AG08396 (cell line): ENCODE measurements around the gene FBXO31.

Source experiments
- DNase-seq: peaks from one replicate; pipeline ENCODE4 v3.0.0; 2012; ENCODE audit warnings: low spot score, mixed read lengths

FBXO31 gene, protein sequence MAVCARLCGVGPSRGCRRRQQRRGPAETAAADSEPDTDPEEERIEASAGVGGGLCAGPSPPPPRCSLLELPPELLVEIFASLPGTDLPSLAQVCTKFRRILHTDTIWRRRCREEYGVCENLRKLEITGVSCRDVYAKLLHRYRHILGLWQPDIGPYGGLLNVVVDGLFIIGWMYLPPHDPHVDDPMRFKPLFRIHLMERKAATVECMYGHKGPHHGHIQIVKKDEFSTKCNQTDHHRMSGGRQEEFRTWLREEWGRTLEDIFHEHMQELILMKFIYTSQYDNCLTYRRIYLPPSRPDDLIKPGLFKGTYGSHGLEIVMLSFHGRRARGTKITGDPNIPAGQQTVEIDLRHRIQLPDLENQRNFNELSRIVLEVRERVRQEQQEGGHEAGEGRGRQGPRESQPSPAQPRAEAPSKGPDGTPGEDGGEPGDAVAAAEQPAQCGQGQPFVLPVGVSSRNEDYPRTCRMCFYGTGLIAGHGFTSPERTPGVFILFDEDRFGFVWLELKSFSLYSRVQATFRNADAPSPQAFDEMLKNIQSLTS

DNA sequence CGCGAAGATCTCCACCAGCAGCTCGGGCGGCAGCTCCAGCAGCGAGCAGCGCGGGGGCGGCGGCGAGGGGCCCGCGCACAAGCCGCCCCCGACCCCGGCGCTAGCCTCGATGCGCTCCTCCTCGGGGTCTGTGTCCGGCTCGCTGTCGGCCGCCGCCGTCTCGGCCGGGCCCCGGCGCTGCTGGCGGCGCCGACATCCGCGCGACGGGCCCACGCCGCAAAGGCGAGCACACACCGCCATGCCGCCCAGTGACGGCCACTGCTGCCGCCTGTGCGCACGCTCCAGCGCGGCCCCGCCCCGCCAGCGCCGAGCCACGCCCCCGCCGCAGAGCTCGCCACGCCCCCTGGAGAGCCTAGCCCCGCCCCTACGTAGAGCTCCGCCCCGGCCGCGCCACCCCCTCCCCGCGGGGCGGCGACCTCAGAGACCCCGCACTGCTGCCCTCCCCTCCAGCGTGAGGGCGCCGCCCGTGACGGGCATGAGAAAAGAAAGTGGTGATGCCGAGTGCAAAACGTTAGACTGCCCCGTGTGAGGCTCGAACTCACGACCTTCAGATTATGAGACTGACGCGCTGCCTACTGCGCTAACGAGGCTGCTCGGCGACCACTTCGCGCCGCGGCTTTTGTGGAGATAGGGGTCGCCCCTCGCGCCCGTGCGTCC, at the start of gene FBXO31:
FBXO31 (minus strand) TSS at position 272 of the 657 bp plus-strand sequence; CDS start at position 240, 32 bp downstream.
- peak; percentile 93 for DNase-seq

DNA sequence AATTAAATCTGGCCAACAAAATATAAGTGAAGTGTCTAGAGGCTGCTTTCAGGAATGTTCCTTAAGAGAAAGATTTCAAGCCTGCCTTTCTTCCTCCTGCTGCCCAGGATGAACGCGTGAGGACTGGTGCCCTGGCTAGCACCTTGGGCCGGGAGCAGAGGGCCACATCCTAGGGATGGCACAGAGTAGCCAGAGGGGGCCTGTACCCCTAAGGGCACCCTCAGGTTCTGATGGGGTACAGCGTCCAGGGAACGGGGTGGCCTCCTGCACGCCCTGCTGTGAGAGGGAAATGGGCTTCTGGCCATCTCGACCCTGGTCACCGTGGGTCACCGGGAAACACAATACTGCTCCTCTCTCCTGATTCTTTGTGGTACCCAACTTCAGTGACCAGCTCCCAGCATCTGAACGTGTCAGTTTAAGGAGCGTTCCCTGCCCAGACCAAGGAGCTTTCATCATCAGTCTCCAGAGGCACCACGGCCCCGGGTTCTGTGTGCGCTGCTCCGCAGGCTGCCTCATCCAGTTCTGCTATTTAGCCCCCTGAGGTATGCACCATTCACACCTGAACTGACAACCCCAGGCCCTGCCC, 48.8 kb upstream of the FBXO31 start:
- DNase-seq, result no peak

DNA sequence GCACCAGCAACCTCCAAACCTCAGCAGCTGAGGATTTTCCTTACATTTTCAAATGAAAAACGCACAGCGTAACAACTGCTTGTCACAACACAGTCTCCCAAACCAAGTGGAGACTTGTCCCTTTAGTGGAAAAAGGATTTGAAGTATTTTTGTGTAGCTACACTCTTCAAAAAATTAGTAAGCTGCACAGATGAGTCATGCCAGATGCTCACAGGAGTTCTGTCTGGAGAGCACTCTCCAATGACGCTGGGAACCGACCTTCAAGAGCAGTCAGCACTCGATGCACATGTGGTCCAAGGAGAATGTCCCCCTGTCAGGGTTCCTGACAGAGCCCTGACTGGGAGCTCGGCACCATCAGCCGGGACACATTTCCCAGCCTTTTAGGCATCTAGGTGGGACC, 48.4 kb upstream of the FBXO31 start:
- DNase-seq, result peak; percentile 77

DNA sequence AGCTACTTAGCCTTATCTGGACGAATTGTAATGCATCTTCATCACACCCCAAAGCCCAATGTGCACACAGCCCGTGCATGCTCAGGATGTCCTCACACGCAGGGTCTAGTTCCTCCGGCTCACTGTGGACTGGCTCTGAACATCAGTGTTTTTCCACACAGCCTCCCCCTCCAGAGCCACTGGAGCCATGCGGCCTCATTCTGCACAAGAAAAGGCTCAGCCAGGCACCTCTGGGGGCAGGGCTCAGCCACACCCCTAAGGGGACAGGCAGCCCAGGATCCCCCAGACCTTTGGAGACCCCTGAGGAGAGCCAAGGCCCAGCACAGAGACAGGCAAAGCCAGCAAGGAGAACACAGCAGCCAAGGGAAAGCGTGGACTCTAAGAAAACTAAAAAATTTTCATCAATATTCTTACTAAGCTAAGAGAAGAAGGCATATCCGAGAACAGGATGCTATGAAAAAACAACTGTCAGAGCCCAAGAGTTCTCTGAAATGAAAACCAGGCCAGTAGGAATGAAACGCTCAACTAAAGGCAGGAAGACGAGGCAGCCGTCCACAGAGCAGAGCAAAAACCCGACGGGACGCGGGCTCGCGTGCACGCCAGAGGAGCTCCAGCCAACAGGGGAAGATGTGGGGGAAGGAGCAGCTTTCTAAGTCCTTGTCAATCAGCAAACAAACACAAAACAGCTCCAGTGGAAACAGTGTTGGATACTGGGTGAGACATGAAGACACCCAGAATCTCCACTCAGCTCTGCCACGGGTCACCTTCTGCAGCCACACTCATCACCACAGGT, 43.0 kb upstream of the FBXO31 start:
- no peak for DNase-seq

DNA sequence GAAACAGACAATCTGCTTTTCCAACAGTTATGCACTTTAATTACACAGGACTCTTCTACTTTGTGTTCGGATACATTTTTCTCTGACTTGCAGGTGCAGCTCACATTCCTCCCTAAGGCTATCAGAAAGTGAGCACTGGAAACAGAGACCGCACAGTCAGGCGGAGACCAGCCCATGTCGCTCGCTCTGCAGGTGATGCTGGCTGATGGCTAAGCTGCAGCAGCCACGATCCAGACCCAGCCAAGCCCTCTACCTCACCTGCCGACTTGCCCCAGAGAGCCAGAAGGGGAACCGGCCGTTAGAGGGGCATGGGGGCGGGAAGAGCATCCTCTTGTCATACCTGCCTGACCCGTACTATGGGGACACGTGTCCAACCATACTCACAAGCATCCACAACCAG, 42.4 kb upstream of the FBXO31 start:
- no peak for DNase-seq

DNA sequence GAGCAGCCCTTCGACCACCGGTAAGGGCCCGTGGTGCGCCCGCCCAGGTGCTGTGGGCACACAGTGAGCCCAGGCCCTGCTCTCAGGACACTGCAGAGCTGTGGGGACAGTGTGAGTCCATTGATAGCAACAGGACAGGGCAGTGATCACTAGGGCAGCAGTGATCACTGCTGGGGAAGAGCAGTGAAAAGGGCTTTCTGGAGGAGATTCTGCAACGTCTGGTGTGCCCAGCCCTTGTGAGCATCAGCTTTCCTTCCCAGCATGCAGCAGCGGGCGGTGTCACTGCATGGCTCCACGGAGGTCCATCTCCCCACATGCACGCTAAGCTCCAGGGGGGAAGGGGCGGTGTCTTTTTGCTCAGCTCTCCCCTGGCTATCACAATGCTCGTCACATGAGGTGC, 40.7 kb upstream of the FBXO31 start:
- no peak for DNase-seq

DNA sequence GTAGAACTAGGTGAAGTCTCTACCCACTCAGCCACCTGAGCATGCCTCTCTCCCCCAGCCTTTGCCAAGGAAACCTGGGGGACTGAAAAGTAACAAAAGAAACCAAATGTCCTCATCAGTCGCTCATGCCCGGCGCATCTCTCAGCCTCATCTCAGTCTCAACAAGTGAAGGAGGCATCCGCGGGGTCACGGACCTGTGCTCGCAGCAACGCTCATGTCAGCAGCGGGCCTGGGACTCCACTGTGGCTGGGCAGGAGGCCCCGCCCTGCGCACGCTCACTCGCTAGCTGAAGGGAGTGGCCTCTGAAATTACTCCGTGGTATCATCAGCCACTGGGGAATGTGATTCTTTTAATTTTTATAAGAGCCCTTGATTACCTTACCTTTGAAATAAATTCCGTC, 39.9 kb upstream of the FBXO31 start:
- DNase-seq, result no peak

DNA sequence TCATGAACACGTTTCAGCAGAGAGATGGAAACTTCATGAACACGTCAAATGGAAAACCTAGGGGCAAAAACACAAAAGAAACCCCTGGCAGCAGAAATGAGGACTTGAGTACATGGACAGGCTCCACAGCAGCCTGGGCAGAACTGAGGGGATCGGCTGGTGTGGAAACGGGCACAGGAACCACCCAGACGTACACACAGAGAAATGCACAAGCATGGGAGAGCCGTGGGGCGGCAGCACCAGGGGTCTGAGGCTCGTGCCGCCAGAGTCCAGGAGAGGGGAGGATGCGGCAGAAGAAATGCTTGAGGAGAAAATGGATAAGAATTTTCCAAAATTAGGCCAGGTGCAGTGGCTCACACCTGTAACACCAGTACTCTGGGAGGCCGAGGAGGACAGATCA, 38.5 kb upstream of the FBXO31 start:
- DNase-seq, result no peak

DNA sequence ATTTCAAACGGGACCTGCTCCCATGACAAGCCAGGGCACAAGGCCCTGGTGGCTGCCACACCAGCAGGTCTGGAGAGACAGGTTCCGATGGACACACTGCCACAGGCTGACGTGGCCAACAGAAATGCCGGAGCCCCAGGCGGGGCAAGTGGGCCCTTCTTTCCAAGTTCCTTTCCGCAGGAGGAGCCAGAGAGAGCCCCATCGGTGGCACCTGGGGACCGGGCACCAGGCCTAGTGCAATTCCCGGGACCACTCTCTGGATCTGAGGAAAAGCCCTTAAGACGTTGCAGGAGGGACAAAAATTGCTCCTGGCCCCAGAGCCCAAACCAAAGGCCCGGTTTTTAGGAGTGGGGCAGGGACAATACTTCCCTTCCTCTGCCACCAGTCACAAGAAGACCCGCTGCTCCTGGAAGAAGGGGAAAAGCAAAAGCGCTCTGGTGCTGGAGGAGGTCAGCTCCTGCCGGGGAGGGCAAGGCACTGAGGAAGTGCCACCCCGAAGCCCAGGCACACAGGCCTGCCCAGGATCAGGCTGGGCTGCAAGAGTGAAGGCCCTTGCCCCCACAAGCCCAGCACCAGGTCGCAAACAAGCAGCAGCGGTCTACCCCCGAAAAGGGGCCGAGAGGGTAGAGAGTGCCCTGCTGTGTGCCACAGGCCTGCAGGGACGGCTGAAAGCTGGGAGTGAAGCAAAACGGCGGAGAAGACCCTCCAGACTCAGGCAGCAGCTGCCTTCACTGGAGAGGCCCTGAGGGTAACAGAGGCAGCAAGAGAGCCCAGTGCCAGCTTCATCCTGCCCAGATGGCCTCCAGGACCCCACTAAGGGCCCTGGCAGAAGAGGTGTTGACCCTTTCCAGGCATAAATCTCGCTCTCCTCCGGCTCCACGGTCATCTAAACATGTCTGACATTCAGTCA, 37.7 kb upstream of the FBXO31 start:
- no peak for DNase-seq

DNA sequence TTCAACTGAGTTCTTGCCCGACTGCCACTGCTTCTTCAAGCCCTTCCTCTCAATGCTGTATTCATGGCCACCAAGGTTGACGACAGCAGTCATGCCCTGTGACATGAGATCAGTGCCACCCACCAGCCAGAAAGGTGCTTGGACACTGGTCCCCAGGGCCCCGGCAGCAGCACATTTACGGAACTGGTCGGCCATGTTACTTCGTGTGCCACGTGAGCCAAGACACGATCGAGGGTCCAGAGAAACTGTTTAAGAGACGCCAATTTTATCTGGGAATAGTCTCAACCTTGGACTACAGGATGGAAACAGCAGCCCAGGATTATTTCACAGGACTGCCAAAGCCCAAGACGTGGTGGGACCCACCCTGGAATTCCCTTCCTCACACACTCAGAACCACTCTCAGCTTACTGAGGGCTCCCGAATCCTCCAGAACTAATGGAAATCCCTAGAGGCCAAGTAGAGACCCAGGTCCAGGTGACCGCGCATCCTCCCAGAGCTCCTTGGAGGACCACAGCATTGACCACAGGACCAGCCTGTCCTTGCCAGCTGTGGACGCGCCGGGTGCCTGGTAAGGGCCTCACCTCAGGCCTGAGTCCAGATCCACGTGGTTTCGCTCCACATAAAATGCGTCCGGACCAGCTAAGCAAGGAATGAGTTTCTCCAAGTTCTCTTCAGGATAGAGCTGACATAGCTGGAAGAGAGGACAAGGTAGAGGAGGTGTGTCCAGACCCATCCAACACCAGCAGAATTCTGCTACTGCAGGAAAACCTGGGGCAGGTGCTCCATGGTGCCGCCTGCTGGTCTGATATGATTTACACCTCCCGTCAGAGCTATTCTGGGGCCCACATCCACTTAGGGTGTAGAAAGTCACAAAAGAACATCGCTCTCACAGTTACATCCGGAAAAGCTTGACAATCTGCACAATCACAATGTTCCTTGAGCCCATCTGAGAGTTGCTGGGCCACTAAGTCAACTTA, 36.7 kb upstream of the FBXO31 start:
- no peak for DNase-seq

DNA sequence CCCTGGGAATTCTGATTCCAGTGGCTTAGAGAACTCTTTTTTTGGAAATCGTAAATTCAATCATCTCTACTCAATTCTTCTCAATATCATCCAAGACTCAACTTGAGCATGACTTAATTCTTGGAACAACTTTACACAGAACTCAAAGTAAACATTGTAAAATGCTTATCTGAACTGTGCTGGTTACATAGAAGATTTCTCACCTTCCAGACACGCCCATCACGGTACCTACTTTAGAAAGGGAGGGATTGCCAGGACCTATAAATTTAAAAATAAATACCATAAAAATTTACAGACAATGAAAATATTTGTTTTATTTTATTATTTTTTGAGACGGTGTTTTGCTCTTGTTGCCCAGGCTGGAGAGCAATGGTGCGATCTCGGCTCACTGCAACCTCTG, 35.1 kb upstream of the FBXO31 start:
- DNase-seq, result no peak

DNA sequence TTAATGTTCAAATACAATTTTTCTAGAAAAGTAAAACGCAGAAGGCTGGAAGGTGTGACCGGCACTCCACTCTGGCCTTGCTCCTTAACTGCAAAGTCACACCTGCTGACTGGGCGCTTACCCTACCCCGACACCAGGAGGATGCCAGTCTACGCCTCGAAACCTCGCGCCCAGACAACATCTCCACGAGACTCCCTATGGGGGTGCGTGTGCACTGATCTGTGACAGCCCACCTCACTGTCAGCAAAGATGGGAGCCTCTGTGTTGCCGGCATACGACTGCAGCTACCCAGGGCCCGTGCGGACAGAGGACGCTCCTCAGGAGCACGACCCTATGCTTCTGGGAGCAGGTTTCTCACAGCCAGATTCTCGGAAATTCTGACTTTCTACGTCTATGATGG, 34.6 kb upstream of the FBXO31 start:
- no peak for DNase-seq

DNA sequence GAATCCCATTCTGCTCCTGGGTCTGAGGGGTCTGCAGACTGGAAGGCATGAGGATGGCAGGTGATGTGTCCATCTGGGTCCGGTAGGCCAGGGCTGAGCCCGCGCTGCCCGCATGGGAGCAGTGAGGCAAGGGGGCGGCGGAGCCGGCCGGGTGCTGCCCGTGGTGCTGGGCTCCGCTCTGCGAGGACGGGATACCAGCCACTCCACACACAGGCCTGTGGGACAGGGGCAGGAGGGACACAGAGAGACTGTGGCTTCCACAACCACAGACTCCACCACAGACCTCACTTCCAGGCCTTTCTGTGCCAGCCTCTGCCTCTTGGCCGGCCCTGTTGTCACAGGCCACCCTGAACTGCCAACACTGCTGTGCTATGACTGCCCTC, 33.9 kb upstream of the FBXO31 start:
- DNase-seq, result no peak

DNA sequence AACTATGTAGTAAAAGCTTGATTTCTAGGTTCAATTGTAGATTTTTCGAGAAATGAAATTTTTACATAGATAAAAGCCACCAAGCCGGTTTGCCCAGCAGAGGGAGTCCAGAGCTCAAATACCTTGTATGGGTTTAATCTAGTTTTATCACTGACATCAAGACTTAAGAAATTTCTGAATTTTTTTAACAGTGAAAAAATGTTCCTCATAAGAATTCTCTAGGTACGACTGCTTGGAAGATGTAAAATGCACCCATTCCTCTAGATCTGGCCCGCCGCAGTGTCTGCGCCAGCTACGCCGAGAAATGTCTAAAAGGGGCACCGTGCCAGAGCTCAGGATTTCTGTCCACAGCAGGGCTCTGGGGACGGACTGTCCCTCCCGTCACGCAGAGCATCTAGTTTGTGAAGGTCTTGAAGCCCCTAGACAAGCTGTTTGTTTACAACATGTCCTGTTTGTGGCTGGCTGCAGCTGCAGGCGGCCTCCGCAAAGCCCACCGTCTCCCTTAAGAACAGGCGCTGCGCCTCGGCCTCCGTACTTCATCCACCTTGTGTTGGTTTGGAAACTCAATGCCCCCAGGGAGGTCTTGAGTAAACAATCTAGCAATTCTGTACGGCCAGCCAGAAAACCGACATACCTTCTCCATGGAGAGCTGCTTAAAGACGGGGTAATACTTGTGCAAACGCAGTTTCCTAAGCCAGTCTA, 33.4 kb upstream of the FBXO31 start:
- DNase-seq, result peak; percentile 76

DNA sequence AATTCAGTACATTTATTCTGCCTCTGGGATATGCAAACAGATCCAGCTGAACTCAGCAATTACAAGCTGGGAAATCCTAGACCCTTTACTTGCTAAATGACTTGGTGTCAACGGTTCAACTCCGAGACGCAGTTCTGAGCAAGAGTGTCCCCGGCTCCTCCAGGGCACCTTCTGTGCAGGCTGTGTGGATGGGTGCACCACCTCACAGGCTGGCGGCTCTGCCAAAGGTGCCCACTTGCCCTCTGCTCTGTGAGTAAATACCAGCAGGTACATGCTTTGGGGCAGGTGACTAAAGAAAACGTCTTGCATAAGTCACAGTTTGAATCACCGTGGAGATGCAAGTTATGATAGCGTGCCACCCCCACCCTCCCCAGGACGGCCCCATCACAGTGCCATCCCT, 31.9 kb upstream of the FBXO31 start:
- DNase-seq, result no peak

DNA sequence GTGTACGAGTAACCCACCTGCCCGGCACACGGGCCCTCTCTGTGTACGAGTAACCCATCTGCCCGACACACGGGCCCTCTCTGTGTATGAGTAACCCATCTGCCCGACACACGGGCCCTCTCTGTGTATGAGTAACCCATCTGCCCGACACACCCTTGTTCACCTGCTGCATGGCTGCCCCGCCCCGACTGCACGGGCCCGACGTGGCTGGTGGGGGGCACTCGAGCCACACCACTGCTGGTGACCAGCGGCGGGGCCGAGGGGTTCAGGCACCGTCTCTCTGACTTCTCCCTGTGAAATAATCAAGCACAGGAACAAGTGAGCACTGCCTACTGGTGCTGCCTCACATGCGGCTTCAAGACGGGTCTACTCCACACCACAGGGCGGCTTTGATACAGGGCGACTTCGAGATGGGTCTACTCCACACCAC, 30.7 kb upstream of the FBXO31 start:
- no peak for DNase-seq

DNA sequence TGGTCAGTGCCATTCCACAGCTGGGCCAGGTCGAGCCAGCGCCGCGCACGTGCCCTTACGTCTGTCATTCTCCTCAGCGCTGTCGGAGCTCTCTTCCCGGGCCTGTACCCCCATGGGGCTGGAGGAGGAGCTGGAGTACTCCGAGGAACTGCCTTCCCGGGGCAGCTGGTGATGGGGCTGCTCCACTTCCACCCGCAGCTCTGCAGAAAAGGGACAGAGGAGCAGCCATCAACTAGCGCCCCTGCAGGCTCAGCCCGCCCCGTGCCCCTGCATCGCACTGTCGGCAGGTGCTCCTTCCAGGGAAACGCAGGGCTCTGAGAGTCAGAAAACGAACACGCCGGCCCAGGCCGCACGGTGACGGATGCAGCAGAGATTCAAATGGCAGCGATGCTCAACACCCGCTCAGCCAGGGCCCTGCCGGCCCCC, 29.4 kb upstream of the FBXO31 start:
- no peak for DNase-seq

DNA sequence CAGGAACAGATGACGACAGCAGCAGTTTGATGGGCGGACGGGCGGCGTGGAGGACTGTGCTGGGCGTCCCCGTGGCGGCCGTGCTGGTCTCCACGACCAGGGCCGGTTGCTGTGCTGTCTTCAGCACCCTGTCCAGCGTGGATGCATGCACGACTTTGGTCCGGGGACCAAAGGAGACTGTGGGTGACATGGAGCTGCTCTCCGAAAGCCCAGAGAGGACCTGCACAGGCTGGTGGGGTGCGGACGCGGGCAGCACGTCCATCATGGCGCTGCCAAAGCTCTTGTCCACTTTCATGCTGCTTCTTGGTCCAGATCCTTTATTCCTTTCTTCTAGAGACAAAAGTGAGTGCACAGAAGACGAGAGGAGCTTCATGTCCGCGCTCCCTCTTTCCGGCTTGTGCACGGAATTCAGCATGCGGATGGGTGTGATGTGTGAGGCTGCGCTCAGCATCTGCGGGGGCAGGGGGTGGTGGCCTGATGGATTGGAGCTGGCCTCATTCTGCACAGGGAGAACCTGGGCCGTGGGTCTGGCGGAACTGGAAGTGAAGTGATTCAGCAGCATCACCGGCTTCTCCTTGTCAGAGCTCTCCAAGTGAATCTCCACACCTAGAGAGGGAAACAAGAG, 28.9 kb upstream of the FBXO31 start:
- DNase-seq, result no peak
